ENCODE measurements around the gene FOXC2.

The FOXC2 gene

GRCh38 chr16:86573646-86574508 lies 7.2 kb downstream of the FOXC2 start:
- no peak for DNase-seq (ENCODE audit: low read depth in 2 of 2)

- no peak for DNase-seq (ENCODE audit: low read depth in 2 of 2)
Measured at GRCh38 chr16:86574646-86575045, 8.0 kb downstream of the FOXC2 start.

GRCh38 chr16:86575095-86575685 lies 8.6 kb downstream of the FOXC2 start:
- no peak for DNase-seq (ENCODE audit: low read depth in 2 of 2)

- DNase-seq (ENCODE audit: low read depth in 2 of 2): peak; percentile 92 to 93
Measured at GRCh38 chr16:86575754-86576557, 9.3 kb downstream of the FOXC2 start.

GRCh38 chr16:86576591-86577313 lies 10.1 kb downstream of the FOXC2 start:
- no peak for DNase-seq (ENCODE audit: low read depth in 2 of 2)

- DNase-seq (ENCODE audit: low read depth in 2 of 2): no peak
Measured at GRCh38 chr16:86577314-86577971, 10.8 kb downstream of the FOXC2 start.

GRCh38 chr16:86578061-86578599 lies 11.5 kb downstream of the FOXC2 start, which contains the start of gene FOXL1:
Gene FOXL1, plus strand, starts transcription at chr16:86578549. Its CDS starts 175 bp downstream, at chr16:86578724.
- DNase-seq (ENCODE audit: low read depth in 2 of 2): no peak

- DNase-seq (ENCODE audit: low read depth in 2 of 2): no peak
Measured at GRCh38 chr16:86578611-86579267, 12.1 kb downstream of the FOXC2 start.

- DNase-seq (ENCODE audit: low read depth in 2 of 2): no peak
Measured at GRCh38 chr16:86579268-86580062, 12.8 kb downstream of the FOXC2 start.

- no peak for DNase-seq (ENCODE audit: low read depth in 2 of 2)
Measured at GRCh38 chr16:86580063-86580790, 13.6 kb downstream of the FOXC2 start.

- no peak for DNase-seq (ENCODE audit: low read depth in 2 of 2)
Measured at GRCh38 chr16:86580791-86581170, 14.2 kb downstream of the FOXC2 start.

- DNase-seq (ENCODE audit: low read depth in 2 of 2): no peak
Measured at GRCh38 chr16:86581458-86581857, 14.8 kb downstream of the FOXC2 start.

GRCh38 chr16:86584071-86584685 lies 17.5 kb downstream of the FOXC2 start:
- no peak for DNase-seq (ENCODE audit: low read depth in 2 of 2)

- no peak for DNase-seq (ENCODE audit: low read depth in 2 of 2)
Measured at GRCh38 chr16:86584726-86585721, 18.4 kb downstream of the FOXC2 start.

GRCh38 chr16:86585821-86586611 lies 19.4 kb downstream of the FOXC2 start:
- DNase-seq (ENCODE audit: low read depth in 2 of 2): no peak

- DNase-seq (ENCODE audit: low read depth in 2 of 2): no peak
Measured at GRCh38 chr16:86587487-86587886, 20.9 kb downstream of the FOXC2 start.
